ENCODE data around the gene KDM7A.

The KDM7A gene, protein sequence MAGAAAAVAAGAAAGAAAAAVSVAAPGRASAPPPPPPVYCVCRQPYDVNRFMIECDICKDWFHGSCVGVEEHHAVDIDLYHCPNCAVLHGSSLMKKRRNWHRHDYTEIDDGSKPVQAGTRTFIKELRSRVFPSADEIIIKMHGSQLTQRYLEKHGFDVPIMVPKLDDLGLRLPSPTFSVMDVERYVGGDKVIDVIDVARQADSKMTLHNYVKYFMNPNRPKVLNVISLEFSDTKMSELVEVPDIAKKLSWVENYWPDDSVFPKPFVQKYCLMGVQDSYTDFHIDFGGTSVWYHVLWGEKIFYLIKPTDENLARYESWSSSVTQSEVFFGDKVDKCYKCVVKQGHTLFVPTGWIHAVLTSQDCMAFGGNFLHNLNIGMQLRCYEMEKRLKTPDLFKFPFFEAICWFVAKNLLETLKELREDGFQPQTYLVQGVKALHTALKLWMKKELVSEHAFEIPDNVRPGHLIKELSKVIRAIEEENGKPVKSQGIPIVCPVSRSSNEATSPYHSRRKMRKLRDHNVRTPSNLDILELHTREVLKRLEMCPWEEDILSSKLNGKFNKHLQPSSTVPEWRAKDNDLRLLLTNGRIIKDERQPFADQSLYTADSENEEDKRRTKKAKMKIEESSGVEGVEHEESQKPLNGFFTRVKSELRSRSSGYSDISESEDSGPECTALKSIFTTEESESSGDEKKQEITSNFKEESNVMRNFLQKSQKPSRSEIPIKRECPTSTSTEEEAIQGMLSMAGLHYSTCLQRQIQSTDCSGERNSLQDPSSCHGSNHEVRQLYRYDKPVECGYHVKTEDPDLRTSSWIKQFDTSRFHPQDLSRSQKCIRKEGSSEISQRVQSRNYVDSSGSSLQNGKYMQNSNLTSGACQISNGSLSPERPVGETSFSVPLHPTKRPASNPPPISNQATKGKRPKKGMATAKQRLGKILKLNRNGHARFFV

DNA sequence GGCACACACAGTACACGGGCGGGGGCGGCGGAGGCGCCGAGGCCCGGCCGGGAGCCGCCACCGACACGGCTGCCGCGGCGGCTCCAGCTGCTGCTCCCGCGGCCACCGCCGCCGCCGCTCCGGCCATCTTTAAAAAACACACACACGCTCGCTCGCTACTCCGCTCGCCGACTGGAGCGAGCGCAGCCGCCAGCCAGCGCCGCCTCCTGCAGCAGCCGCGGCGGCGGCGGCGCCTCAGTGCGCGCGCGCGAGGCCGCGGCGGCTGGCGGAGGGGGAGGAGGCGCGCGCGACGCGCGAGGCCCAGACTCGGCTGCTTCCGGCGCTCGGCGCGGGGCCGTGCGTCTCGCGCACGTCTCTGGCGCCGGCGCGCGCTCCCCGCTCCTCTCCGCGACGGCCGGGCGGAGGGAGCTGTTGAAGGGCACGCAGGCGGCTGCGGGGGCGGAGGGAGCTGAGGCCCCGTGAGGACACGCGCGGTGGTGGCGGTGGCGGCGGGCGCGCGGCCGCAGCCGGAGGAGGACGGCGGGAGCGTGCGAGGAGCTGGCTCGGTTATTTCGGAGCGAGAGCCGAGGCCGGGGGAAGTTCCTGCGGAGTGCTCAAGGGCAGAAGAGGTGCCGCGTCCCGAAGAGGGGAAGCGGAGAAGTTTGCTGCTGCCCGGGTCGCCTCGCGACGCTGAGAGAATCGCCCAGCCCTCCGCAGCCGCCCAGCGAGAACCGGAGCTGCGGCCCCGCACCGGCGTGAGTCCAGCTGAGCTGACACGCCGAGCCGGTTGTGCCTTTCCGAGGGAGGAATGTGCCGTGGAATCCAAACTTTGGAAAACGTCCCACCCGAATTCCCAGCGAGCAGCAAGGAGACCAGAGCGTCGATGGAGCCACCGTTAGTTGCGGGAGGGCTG, at the start of gene KDM7A:
Gene KDM7A (minus strand): TSS at position 173 of the 892 bp plus-strand sequence. CDS start 46 bp downstream, at position 127.
- peak; percentile 96 for DNase-seq (ENCODE audit: low spot score)

DNA sequence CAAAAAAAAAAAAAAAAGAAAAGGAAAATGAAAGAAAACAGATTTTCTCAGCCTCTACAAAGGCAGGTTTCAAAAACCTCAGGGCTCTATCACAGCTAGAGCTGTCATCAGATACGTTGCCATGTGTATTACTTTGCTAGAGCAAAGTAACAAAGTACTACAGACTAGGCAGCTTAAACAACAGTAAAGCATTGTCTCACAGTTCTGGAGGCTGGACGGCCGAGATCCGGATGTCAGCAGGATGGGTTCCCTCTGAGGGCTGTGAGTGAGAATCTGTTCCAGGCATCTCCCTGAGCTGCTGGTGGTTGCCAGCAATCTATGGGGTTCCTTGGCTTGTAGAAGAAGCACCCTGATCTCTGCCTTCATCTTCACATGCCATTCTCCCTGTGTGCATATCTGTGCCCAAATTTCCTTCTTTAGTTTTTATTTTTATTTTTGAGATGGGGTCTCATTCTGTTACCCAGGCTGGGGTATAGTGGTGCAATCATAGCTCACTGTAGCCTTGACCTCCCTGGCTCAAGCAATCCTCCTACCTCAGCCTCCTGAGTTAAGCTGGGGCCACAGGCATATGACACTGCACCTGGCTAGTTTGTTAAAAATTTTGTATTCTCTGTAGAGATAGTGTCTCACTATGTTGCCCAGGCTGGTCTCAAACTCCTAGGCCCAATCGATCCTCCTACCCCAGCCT, 48.9 kb upstream of the KDM7A start:
- DNase-seq (ENCODE audit: low spot score), result no peak

DNA sequence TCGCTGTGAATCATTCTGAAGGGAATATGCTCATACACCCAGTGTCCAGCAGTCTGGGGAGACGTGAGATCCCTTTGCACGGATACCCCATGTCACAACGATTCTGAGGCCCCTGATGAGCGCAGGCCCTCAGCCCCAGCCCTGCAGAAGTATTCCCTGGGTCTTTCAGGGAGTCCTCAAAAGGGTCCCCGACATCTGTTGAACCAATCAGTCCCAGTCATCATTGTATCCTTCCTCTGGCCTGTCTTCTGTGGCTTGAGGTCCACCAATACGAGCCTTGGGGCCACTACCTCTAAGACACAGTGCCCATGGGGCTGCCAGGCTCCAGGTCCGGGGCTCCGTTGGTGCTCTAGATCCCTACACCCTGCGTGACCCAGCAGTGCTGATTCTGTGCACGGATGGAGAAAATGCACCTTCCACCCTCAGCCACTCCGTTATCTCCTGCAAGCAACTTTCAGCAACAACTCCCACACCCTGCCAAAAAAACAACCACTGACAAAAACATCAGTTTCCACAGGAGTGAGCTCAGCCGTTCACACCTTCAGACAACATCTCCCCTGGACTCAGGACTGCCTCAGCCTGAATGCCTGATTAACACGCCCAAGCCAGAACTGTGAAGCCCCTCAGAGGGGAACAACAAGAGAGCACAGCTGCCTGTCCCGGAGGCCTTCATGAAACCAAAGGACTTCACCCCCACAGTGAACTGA, 46.9 kb upstream of the KDM7A start:
- no peak for DNase-seq (ENCODE audit: low spot score)

DNA sequence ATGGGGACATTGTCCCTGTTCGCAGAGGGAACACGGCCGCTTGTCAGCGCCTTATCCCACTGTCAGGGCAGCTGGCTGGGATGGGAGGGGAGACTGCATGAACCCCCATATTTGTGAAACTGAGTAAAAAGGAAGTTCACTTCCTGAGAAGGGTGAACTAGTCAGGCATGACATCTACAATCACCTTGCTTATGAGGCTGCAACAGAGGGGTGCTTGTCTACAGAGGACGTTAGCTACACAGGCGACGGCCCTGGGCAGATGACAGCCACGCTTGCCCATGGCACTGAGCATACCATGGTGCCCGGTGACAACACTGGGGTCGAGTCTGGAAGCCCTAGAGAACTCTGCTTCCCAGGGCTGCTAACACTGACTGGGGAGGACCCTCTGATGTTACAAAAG, 46.0 kb upstream of the KDM7A start:
- DNase-seq (ENCODE audit: low spot score), result no peak

DNA sequence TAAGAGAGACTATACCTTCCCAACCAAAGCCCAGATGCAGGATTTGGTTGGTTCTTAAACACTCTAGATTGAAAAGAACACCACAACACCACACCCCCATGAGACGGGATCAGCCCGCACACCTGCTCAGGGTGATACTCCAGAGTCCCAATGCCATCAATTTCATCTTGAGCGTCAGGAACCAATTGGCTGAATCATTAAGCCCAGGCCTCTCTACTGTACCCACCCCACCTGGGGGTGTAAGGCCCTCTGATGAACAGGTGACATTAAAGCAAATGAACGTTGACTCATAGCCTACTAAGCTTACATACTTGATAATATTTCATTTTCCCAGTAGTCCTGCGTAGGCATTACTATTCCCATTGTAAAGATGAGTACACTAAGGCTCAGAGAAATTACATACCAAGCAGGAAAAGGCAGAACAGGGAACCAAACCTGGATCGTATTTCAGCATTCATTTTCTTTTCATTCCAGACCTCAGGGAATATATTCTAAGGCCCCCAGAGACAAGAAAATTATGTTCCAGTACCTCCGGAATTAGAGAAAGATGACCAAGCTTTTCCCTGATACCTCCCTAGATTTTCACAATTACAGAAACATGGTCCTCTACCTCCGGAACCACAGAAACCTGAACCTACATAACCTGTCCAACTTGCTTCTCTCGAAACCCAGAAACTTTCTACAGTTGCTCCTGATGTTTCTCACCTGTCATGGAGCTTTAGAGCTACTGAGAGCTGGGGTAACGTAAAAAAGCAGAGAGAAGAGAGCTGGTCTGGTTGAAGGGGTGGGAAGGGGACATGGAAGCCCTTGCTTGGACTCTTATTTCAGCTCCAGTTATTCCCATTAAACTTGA, 43.1 kb upstream of the KDM7A start:
- no peak for DNase-seq (ENCODE audit: low spot score)

DNA sequence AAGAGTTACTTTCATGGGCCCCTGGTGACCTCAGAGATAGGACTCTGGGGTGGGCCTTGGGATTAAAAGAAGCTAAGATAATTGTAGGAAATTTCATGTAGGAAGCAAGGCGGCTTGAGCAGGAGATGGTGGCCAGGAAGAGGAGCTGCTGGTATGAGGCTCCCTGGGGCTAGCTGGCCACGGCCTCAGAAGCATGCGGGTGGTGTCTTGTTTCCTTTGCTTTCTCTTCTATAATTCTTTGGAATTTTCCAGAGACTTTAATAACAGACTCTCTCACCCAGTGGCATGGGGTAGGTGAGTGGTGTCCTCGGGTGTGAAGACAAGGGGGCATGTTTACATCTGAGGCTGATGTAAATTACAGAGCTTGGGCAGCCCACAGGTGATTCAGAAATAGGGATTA, 41.9 kb upstream of the KDM7A start:
- no peak for DNase-seq (ENCODE audit: low spot score)

DNA sequence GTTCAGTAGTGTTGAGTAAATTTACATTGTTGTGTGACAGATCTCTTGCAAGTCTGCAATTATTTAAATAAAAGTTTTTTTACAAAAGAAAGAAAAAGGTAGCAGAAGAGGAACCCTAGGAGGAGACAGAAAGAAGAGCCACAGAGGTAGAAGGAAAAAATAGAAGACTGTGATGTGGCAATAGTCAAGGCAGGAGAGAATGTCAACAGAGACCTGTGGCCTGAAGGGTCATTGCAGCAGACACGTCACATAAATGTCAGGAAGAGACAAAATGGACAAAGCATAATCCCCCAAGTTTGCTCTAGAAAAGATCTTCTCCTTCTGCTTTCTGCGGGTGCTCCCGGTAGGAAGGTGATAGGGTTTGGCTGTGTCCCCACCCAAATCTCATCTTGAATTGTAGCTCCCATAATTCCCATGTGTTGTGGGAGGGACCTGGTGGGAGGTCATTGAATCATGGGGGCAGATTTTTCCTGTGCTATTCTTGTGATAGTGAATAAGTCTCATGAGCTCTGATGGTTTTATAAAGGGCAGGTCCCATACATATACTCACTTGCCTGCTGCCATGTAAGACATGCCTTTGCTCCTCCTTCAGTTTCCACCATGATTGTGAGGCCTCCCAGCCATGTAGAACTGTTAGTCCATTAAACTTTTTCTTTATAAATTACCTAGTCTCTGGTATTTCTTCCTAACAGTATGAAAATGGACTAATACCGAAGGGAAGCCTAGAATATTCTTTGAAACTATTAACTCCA, 41.1 kb upstream of the KDM7A start:
- no peak for DNase-seq (ENCODE audit: low spot score)

DNA sequence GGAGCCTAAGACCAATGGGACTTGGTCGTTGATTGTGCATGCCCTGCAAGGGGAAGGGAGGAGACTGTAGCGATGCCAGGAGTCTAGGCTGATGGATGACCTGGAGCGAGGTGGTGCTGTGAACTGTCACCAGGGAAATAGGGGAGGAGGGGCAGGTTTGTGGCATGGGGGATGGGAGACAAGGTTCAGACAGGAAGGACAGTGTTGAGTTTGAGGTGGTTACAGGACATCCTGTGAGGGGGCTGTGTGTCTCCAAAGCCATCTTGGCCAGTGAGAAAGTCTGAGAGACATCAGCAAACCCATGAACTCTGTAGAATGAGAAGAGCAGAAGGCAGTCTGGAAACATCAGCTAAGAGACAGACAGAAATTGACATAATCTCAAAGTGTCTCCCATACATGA, 38.5 kb upstream of the KDM7A start:
- no peak for DNase-seq (ENCODE audit: low spot score)

DNA sequence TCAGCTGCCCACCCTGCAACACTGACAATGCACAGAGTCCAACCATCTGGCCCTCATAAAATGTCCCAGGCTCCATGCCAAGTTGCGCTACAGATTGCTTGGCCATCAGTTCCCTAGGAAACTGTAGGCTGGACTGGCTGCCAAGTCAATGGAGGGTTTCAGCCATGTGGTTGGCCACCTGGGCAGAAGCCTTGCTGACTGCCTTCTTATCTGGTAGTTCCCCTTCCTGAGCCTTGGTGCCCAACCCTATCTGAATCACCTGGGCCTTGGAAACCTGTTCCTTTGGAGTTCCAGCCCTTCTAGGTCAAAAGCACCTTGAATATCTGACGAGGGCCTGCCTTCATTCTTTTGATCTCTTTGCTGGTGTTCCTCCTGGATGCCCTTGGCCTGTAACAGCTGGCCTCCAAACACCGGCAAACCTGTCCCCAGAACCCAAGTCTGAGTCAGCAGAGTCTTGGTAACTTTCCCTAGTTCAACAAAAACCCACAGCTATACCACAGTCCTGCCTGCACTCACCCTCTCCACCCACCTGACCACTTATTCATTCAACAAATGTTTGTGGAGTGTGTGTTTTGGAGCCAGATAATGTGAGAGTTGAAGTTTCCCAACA, 37.4 kb upstream of the KDM7A start:
- DNase-seq (ENCODE audit: low spot score), result no peak

DNA sequence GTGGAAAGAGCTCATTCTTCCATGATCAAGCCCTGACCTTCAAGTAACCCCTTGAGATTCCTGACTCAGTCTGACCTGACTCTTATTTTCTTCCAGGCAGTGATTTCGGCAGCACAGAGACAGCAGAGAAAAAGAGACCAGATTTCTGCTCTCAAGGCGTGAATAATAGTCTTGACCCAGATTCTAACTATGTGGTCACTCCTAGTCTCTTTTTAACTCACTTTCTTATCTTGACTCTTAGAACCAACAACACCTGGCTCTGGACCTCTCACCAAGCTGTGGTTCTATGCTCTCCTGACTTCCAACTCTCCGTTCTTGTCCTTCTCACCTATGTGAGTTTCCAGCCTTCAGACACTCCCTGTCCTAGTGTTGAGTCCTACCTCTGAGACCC, 36.9 kb upstream of the KDM7A start:
- DNase-seq (ENCODE audit: low spot score), result no peak

DNA sequence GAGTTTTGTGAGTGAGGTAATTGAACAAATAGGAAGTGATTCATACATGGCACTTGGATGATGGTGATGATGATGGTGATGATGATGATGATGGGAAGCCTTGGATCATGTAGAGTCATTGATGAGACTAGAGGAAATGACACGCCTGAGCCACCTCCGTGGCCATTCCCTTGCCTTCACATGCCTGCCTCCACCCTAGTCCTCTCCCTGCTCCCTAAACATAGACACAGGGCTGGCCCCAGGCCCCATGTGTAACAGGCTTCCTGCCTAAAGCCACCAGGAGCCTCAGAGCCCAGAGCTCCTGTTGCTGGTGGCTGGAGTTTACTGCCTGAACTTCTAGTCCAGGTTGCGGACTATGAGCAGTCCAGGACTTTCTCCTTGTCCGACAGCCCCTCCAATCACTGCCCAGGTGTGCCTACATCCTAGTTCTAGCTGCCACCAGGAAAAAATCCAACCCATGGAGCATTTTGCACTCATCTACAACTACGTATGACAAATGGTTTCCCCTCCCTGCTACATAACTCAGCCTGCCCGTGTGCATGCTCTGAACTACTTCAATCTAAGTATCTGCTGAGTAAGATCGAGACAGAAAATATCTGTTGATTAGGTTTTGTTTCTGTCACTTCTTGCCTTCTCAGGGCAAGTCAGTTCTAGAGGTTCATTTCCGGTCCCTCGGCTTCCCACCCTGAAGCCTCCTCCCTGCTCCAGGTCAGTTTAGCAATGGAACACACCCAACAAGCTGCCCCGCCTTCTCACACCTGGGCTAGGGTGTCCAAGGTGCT, 35.5 kb upstream of the KDM7A start:
- DNase-seq (ENCODE audit: low spot score), result no peak

DNA sequence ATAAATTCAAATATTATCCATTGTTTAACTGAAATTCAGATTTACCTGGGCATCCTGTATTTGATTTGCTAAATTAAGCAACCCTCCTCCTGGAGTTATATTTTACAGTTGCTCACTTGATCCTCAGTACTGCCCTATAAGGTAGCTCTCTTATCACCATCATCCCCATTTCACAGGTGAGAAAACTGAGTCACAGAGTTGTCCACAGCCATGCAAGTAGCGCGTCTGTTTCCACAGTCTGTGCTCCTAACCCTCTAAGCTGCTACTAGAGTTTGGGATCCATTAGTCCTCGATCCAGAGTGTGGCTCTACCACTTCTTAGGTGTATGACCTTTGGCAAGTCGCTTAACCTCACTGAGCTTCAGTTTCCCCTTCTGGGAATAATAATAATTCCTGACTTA, 34.9 kb upstream of the KDM7A start:
- DNase-seq (ENCODE audit: low spot score), result no peak

DNA sequence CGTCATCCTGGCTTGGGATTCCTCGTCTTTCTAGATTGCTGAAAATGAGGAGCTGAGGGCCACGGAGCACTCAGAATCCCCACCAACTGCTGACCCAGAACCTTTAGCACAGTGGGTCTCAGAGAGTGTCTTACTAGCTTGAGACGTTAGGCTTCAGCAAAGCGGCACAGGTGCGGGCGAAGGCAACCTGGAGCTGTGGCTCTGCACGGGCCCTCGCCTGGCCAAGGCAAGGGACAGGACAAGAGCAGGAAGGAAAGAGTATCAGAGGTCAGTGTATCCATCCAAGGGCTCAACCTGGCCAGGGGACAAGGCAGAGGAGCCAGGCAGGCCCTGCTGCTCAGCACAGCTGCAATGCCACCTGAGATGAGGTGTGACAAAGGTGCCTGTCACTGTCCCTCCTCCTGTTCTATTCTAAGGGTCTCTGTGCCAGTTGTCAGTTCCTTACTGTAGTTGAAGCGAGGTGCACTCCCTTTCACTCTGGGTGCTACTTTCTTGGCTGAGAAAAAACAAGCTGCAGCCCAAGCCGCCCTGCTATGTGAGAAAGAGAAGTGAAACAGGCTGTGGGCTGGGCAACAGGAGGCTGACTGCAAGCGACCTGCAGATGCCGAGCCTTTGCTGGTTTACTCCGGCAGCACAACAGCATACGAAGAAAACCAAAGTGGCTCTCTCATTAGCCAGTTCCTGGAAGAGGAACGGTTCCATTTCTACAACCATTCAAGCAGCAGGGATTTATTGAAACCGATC, 33.3 kb upstream of the KDM7A start:
- no peak for DNase-seq (ENCODE audit: low spot score)

DNA sequence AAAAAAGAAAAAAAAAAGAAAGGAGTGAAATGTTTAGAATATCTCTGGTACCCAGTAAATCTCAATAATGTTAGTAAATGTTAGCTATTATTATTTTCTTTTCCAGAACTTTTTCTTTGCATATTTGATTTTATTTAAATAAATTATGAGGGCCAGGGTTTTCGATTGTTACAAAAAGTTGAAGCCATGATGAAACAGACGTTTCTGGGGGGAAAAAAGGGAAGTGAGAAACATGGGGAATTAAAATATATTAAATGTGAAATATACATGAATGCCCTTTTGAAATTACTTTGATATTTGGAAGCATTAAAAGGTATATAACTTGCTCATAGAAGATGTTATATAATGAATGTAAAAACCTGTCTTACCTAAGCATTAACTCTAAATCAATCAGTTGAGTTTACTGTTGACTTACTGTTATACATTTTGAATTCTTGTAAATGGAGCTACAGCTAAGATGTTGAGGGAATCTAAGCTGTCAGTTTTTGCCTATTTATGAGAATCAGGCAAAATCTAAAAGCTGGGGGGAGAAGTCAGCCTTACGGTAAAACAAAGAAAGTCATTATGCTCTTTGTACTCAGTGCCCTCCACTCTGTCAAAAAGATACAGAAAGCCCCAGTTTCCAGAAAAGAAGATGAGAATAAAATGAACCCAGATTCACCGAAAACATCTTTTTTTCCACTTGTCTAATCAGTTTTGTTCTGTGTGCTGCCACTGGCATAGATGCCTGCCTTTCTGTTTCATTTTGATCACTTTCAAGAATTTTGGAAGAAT, 30.0 kb upstream of the KDM7A start:
- no peak for DNase-seq (ENCODE audit: low spot score)

DNA sequence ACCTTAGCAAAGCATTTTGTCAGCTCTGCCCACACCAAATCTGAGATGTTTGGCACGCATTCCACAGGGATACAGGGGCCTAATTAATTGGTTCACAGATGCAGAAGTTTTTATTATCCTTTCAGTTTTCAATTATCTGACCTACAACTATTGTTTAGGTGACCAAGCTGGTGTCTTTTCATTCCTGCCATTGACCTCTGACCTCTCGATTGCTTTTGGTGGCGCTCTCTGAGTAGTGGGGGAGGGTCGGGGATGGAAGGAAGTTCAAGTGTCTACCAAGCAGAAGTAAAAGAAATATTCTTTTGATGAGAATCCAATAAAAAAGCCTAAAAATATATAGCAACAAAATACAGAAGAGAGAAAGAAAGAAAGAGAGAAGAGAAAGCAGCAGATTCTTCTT, 28.8 kb upstream of the KDM7A start:
- DNase-seq (ENCODE audit: low spot score), result no peak

DNA sequence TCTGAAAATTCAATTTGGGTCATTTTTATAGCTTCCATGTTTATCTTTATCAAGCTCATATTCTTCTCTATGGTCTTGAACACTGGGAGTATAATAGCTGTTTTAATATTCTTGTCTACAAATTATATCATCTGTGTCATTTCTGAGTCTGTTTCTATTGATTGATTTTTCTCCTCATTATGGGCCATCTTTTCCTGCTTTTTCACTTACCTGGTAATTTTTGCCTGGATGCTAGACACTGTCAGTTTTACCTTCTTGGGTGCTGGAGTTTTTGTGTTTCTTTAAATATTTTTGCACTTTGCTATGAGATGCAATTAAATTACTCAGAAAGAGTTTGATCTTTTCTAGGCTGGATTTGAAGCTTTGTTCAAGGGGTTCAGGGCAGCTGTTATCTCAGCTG, 26.8 kb upstream of the KDM7A start:
- no peak for DNase-seq (ENCODE audit: low spot score)

Data from AG08396 (cell line).